ENCODE measurements around the gene CDK5. TPM values are rescaled to one million over a fixed set of nuclear protein-coding genes. Genes with fewer than 3 reads are reported as not detected.

The CDK5 gene
- total RNA-seq, 1 experiment from 2014 or later, result 19.8 TPM

GRCh38 chr7:151083824-151084160, 26.1 kb upstream of the CDK5 start:
- Histone ChIP-seq H2AFZ (ENCODE audit: low read depth, low read length, poor library complexity, severe bottlenecking) (no peak overlapping the region), H4K20me1 (ENCODE audit: insufficient read depth) (no peaks in the 10 kb centered on the region), H3K27me3 (ENCODE audit: insufficient read depth, low read length) (no peaks in the 10 kb centered on the region), H3K4me3 (replicated peaks in 1 of 2; ENCODE audit: low read depth in 1 of 2, low read length in 2 of 2) (peak overlapping the region; percentile 90 to 94), H3K36me3 (ENCODE audit: control insufficient read depth in 1 of 2, insufficient read depth in 2 of 2, low read length in 2 of 2) (no peaks in the 10 kb centered on the region), H3K9ac (ENCODE audit: low read length) (peak overlapping the region; percentile 100), H3K4me2 (ENCODE audit: low read length) (peak overlapping the region; percentile 94), H3K4me1 (ENCODE audit: control insufficient read depth in 1 of 2, insufficient read depth in 2 of 2, low read length in 2 of 2) (peaks cover 38 to 66% of the 10 kb centered on the region in 2 experiments), H3K9me3 (ENCODE audit: control insufficient read depth in 1 of 2, insufficient read depth in 1 of 2, low read depth in 1 of 2, low read length in 2 of 2) (no peaks in the 10 kb centered on the region), H3K27ac (ENCODE audit: low read depth, low read length) (peak overlapping the region; percentile 94), H3K79me2 (ENCODE audit: insufficient read depth, low read length) (peaks cover 58% of the 10 kb centered on the region), H3K9me2 (ENCODE audit: insufficient read depth) (no peaks in the 10 kb centered on the region)
- RAD21 ChIA-PET (ENCODE audit: low non-redundant PET in 1 of 2, low total read pairs in 2 of 2, uncharacterized antibody in 2 of 2, unreplicated experiment in 2 of 2), result no interaction called here
- ATAC-seq, result no peak
- intact Hi-C loops (cut with micrococcal nuclease), result loop anchor here (1.0 kb wide), 1 partner anchor 21 kb away; no protein-coding TSS in a partner anchor
- BruUV-seq (replicated peaks), result no TSS peak
- TF ChIP-seq POLR2A (IDR thresholded peaks at IDR 0.05; ENCODE audit: borderline replicate concordance, extremely low read depth, insufficient read depth, insufficient read length), result no peak
- no peak for TF ChIP-seq RAD21 (IDR thresholded peaks at IDR 0.05; ENCODE audit: low read depth)
- no peak for TF ChIP-seq SRF (IDR thresholded peaks at IDR 0.05; ENCODE audit: low read depth)
- TF ChIP-seq POLR2AphosphoS5 (IDR thresholded peaks at IDR 0.05; ENCODE audit: low read depth, low read length), result no peak
- TF ChIP-seq SP1 (IDR thresholded peaks at IDR 0.05; ENCODE audit: low read depth), result no peak
- TF ChIP-seq SIN3A (IDR thresholded peaks at IDR 0.05; ENCODE audit: low read depth), result no peak
- no peak for TF ChIP-seq JUND (IDR thresholded peaks at IDR 0.05)
- no peak for TF ChIP-seq EGR1 (IDR thresholded peaks at IDR 0.05; ENCODE audit: low read depth)
- TF ChIP-seq ELF1 (IDR thresholded peaks at IDR 0.05; ENCODE audit: borderline replicate concordance, low read depth), result no peak
- no peak for TF ChIP-seq CBX3 (IDR thresholded peaks at IDR 0.05; ENCODE audit: low read depth)
- no peak for TF ChIP-seq CTCF (IDR thresholded peaks at IDR 0.05 in 2 of 3, conservative IDR thresholded peaks at IDR 0.05 in 1 of 3; ENCODE audit: borderline replicate concordance in 1 of 3, insufficient read depth in 1 of 3, low read depth in 2 of 3, low read length in 2 of 3)
- TF ChIP-seq ZFX (IDR thresholded peaks at IDR 0.05), result no peak
- TF ChIP-seq CEBPB (IDR thresholded peaks at IDR 0.05; ENCODE audit: low read depth), result no peak
- no peak for TF ChIP-seq REST (IDR thresholded peaks at IDR 0.05; ENCODE audit: low read depth)
- TF ChIP-seq ZBTB33 (IDR thresholded peaks at IDR 0.05; ENCODE audit: extremely low read depth, insufficient replicate concordance, low read length), result no peak
- CTCF ChIA-PET, result interaction anchor here (0.9 kb wide), 1 partner anchor 75 kb away, joined by 3 read pairs; no protein-coding TSS in a partner anchor
- no peak for DNase-seq (ENCODE audit: low read depth, low spot score)
- POLR2A ChIA-PET, result interaction anchor here (2.5 kb wide), 1 partner anchor 21 kb away, joined by 11 read pairs; no protein-coding TSS in a partner anchor

All from HCT116 (cell line).